GM18511 (cell line): ENCODE measurements around the gene GUCY1A2.
"Not testable (repeated sequence)": the region's sequence is repeated elsewhere in the genome, so short reads cannot be mapped to it uniquely, and the experiment has no call there.

ENCODE experiments used
- ATAC-seq: cut with Tn5 transposase; IDR thresholded peaks from one replicate; pipeline ENCODE4 v1.9.1; 2021; ENCODE audit warnings: mild to moderate bottlenecking, moderate library complexity; ENCODE audit not compliant: unreplicated experiment

The GUCY1A2 gene

GRCh38 chr11:107018219-107018901 is at the start of gene GUCY1A2:
Gene GUCY1A2 (minus strand): TSS chr11:107018476. CDS start chr11:107018055, 421 bp downstream.
- peak; percentile 41 for ATAC-seq

- no peak for ATAC-seq
These were observed 36.1 kb upstream of the GUCY1A2 start for GRCh38 chr11:107054391-107054790.

- not testable (repeated sequence) for ATAC-seq
These were observed 33.1 kb upstream of the GUCY1A2 start for GRCh38 chr11:107051332-107051731.

GRCh38 chr11:107050899-107051298 is 32.6 kb upstream of the GUCY1A2 start:
- ATAC-seq: not testable (repeated sequence)

GRCh38 chr11:107050121-107050520 is 31.8 kb upstream of the GUCY1A2 start:
- ATAC-seq: no peak

- ATAC-seq: no peak
These were observed 26.2 kb upstream of the GUCY1A2 start for GRCh38 chr11:107044503-107044902.

GRCh38 chr11:107043242-107044006 is 25.1 kb upstream of the GUCY1A2 start:
- peak; percentile 78 for ATAC-seq

GRCh38 chr11:107042748-107043147 is 24.5 kb upstream of the GUCY1A2 start:
- no peak for ATAC-seq

GRCh38 chr11:107041088-107041444 is 22.8 kb upstream of the GUCY1A2 start:
- peak; percentile 47 for ATAC-seq

- no peak for ATAC-seq
These were observed 22.3 kb upstream of the GUCY1A2 start for GRCh38 chr11:107040433-107041087.

- no peak for ATAC-seq
These were observed 7.4 kb upstream of the GUCY1A2 start for GRCh38 chr11:107025673-107026072.

- ATAC-seq: no peak
These were observed 2.3 kb upstream of the GUCY1A2 start for GRCh38 chr11:107020594-107020993.

GRCh38 chr11:107018902-107019493 is 722 bp upstream of the GUCY1A2 start:
- ATAC-seq: no peak

GRCh38 chr11:107017433-107018218 is 650 bp downstream of the GUCY1A2 start:
- ATAC-seq: peak; percentile 70

- ATAC-seq: no peak
These were observed 1.2 kb downstream of the GUCY1A2 start for GRCh38 chr11:107017104-107017432.

- ATAC-seq: no peak
These were observed 3.4 kb downstream of the GUCY1A2 start for GRCh38 chr11:107014871-107015270.

GRCh38 chr11:107011977-107012376 is 6.3 kb downstream of the GUCY1A2 start:
- ATAC-seq: no peak

GRCh38 chr11:107009190-107009589 is 9.1 kb downstream of the GUCY1A2 start:
- no peak for ATAC-seq

- no peak for ATAC-seq
These were observed 12.0 kb downstream of the GUCY1A2 start for GRCh38 chr11:107006076-107006833.

GRCh38 chr11:106999196-106999595 is 19.1 kb downstream of the GUCY1A2 start:
- ATAC-seq: no peak
